Sigmoid colon (tissue), 7 donors: Measurements from ENCODE around the gene CBL. TPM values are rescaled to one million over a fixed set of nuclear protein-coding genes. Genes with fewer than 3 reads are reported as not detected.
A peak's percentile ranks its signal among the peaks of the same experiment; 100 is the strongest.
"Not testable (repeated sequence)": the region's sequence is repeated elsewhere in the genome, so short reads cannot be mapped to it uniquely, and the experiment has no call there.

Experiments
- DNase-seq: peaks from one replicate; pipeline ENCODE4 v3.0.0-alpha.2; 2019
- H3K27ac ChIP-seq, 4 donors: fragments of 200-600 bp; sonication (generic); one replicate each; pipeline ENCODE4 v1.5.1; 2016 to 2019; ENCODE audit warnings: mild to moderate bottlenecking in 1 of 4
- H3K27me3 ChIP-seq, 3 donors: fragments of 200-600 bp; sonication (generic); one replicate each; pipeline ENCODE4 v1.5.1; 2019; ENCODE audit warnings: mild to moderate bottlenecking in 1 of 3
- H3K36me3 ChIP-seq, 4 donors: fragments of 200-600 bp; sonication (generic); one replicate each; pipeline ENCODE4 v1.5.1; 2016 to 2019
- H3K4me1 ChIP-seq, 4 donors: fragments of 200-600 bp; sonication (generic); one replicate each; pipeline ENCODE4 v1.5.1; 2017 to 2019
- H3K4me3 ChIP-seq, 4 donors: fragments of 200-600 bp; sonication (generic); one replicate each; pipeline ENCODE4 v1.5.1; 2017 to 2019; ENCODE audit warnings: mild to moderate bottlenecking in 2 of 4, moderate library complexity in 1 of 4
- H3K9me3 ChIP-seq, 4 donors: fragments of 200-600 bp in 3 of 4; sonication (generic) in 3 of 4; one replicate each; pipeline versions ENCODE4 v1.5.1 to v1.6.1; 2013 to 2019
- CTCF ChIP-seq, 4 experiments: fragments of 450-650 bp in 3 of 4; fragments of 200-600 bp in 1 of 4; IDR thresholded peaks; one replicate each; pipeline ENCODE4 v1.5.1; 2016 to 2019; ENCODE audit warnings: antibody characterized with exemption in 4 of 4, mild to moderate bottlenecking in 3 of 4, moderate library complexity in 2 of 4
- EP300 ChIP-seq, 4 donors: sonication (generic); formaldehyde crosslinking; IDR thresholded peaks; one replicate each; pipeline ENCODE4 v1.6.1; 2017; ENCODE audit warnings: antibody characterized with exemption in 4 of 4
- POLR2A ChIP-seq, 2 donors: fragments of 450-650 bp; IDR thresholded peaks; one replicate each; pipeline ENCODE4 v1.6.1; 2016; ENCODE audit warnings: antibody characterized with exemption in 2 of 2, mild to moderate bottlenecking in 2 of 2, moderate library complexity in 2 of 2
- POLR2AphosphoS5 ChIP-seq, 4 donors: sonication (generic); formaldehyde crosslinking; IDR thresholded peaks; one replicate each; pipeline ENCODE4 v1.6.1; 2017; ENCODE audit warnings: antibody characterized with exemption in 4 of 4
- WGBS, 2 donors: extraction: QIAGEN DNeasy Blood & Tissue Kit; methylation state at CpG; one replicate each; pipeline ENCODE4 v1.1.7; 2013; 5-methylcytosine and 5-hydroxymethylcytosine counted together
- intact Hi-C: fragments of 100-400 bp; cut with DNase I; formaldehyde crosslinking; loops from one replicate; pipeline ENCODE4 v1.15.1; 2023
- polyA plus RNA-seq, 3 donors: library from polyadenylated mRNA; stranded (reverse); fragments of 200-250 nt; gene quantifications; one replicate each; pipeline ENCODE4 v1.2.3, GENCODE V29; 2013
- total RNA-seq, 4 donors: library from RNA; depleted of rRNA; stranded (reverse); fragments of >200 nt; gene quantifications; one replicate each; pipeline ENCODE4 v1.1.0, GENCODE V29; 2016
- donor health status: healthy with polysubstance abuse.
- donor health status: Bipolar disorder and iron deficiency.
- donor health status: healthy.

The CBL gene
- total and polyA plus RNA-seq, 7 donors = 1.8 to 17.7 (median 11.8) TPM

- Histone ChIP-seq H3K27me3 (no peaks in the 10 kb centered on the region), H3K9me3 (no peaks in the 10 kb centered on the region), H3K4me1 (no peaks in the 10 kb centered on the region), H3K36me3 (no peaks in the 10 kb centered on the region), H3K27ac (no peak overlapping the region), H3K4me3 (no peak overlapping the region)
- no peak for TF ChIP-seq POLR2A (IDR thresholded peaks at IDR 0.05)
- TF ChIP-seq EP300 (IDR thresholded peaks at IDR 0.05) = no peak
- TF ChIP-seq CTCF (IDR thresholded peaks at IDR 0.05) = no peak
- TF ChIP-seq POLR2AphosphoS5 (IDR thresholded peaks at IDR 0.05) = no peak
- intact Hi-C loops = no loop called here
- DNase-seq = no peak
- WGBS, 2 donors = 58 to 72% methylated on average over 7 of the region's 7 CpGs
Observed at GRCh38 chr11:119194811-119195440, 11.2 kb upstream of the CBL start.

GRCh38 chr11:119195680-119196079 lies 10.5 kb upstream of the CBL start:
- no peaks in the 10 kb centered on the region for H3K27me3 ChIP-seq
- intact Hi-C loops = loop anchor here (2.0 kb wide), 3 partner anchors 27 to 101 kb away; partner anchors contain the start of gene NLRX1
- DNase-seq = no peak
- H3K9me3 ChIP-seq = no peaks in the 10 kb centered on the region
- no peaks in the 10 kb centered on the region for H3K36me3 ChIP-seq
- no peak overlapping the region for H3K27ac ChIP-seq
- no peak overlapping the region for H3K4me3 ChIP-seq
- 15 to 45% methylated on average over 6 of the region's 6 CpGs for WGBS, 2 donors
- no peaks in the 10 kb centered on the region for H3K4me1 ChIP-seq
- TF ChIP-seq EP300 (IDR thresholded peaks at IDR 0.05) = no peak
- TF ChIP-seq POLR2A (IDR thresholded peaks at IDR 0.05) = no peak
- TF ChIP-seq CTCF (IDR thresholded peaks at IDR 0.05) = no peak
- no peak for TF ChIP-seq POLR2AphosphoS5 (IDR thresholded peaks at IDR 0.05)

- Histone ChIP-seq H3K36me3 (no peaks in the 10 kb centered on the region), H3K27me3 (no peaks in the 10 kb centered on the region), H3K27ac (no peak overlapping the region), H3K4me3 (no peak overlapping the region), H3K4me1 (no peaks in the 10 kb centered on the region), H3K9me3 (no peaks in the 10 kb centered on the region)
- TF ChIP-seq EP300 (IDR thresholded peaks at IDR 0.05) (no peak), POLR2AphosphoS5 (IDR thresholded peaks at IDR 0.05) (no peak), CTCF (IDR thresholded peaks at IDR 0.05) (peak; percentile 55 to 80 (median 72)), POLR2A (IDR thresholded peaks at IDR 0.05) (no peak)
- WGBS, 2 donors = 26 to 41% methylated on average over 5 of the region's 5 CpGs
- intact Hi-C loops = loop anchor here (2.0 kb wide), 3 partner anchors 28 to 102 kb away; partner anchors contain the start of gene NLRX1
- peak; percentile 77 for DNase-seq
Observed at GRCh38 chr11:119196833-119197483, 9.2 kb upstream of the CBL start.

GRCh38 chr11:119198925-119199324 lies 7.2 kb upstream of the CBL start:
- Histone ChIP-seq H3K4me3 (no peak overlapping the region), H3K36me3 (no peaks in the 10 kb centered on the region), H3K27me3 (no peaks in the 10 kb centered on the region), H3K9me3 (no peaks in the 10 kb centered on the region), H3K4me1 (no peaks in the 10 kb centered on the region), H3K27ac (no peak overlapping the region)
- TF ChIP-seq EP300 (IDR thresholded peaks at IDR 0.05) (no peak), POLR2AphosphoS5 (IDR thresholded peaks at IDR 0.05) (no peak), POLR2A (IDR thresholded peaks at IDR 0.05) (no peak), CTCF (IDR thresholded peaks at IDR 0.05) (no peak)
- DNase-seq = peak; percentile 41
- intact Hi-C loops = no loop called here
- WGBS, 2 donors = 85 to 91% methylated on average over 6 of the region's 6 CpGs

GRCh38 chr11:119201236-119201635 lies 4.9 kb upstream of the CBL start:
- H3K27ac ChIP-seq, H3K36me3 ChIP-seq, DNase-seq, H3K9me3 ChIP-seq, H3K27me3 ChIP-seq, H3K4me3 ChIP-seq, intact Hi-C loops, H3K4me1 ChIP-seq: not testable (repeated sequence)
- 92 to 93% methylated on average over 5 of the region's 5 CpGs for WGBS, 2 donors
